HepG2 (cell line): ENCODE results near the gene DCLK1. TPM values are rescaled to one million over a fixed set of nuclear protein-coding genes. Genes with fewer than 3 reads are reported as not detected.

ENCODE experiments used
- ATAC-seq: fragments of 200-7000 bp; cut with Tn5 transposase; 3 replicates; pipeline ENCODE4 v1.9.1; 2020; ENCODE audit warnings: mild to moderate bottlenecking, moderate library complexity
- BruUV-seq: library from RNA; stranded (reverse); fragments of 400-500 nt; replicated peaks from 2 replicates; lab custom pipeline; 2021; lab: Mats Ljungman, UMichigan
- CTCF ChIA-PET: fragments of 300-600 bp; formaldehyde crosslinking; extraction: SDS; loops from one replicate; lab custom pipeline; 2021; ENCODE audit warnings: low total read pairs, inconsistent platforms, low intra/inter-chr PET ratio; lab: Yijun Ruan, JAX
- POLR2A ChIA-PET: fragments of 350-600 bp; sonication (Branson Sonifier 250); formaldehyde crosslinking; loops from one replicate; lab custom pipeline; 2020; ENCODE audit warnings: antibody characterized with exemption, inconsistent platforms; lab: Yijun Ruan, JAX
- DNase-seq: peaks from one replicate; pipeline ENCODE4 v3.0.0-alpha.2; 2015; ENCODE audit warnings: low spot score
- FAIRE-seq: peaks from 3 replicates; lab custom pipeline; 2011; peaks lifted over from hg19 to GRCh38; lab: Jason Lieb, UNC
- H2AFZ ChIP-seq: one replicate; pipeline ENCODE4 v1.6.1; 2011; ENCODE audit warnings: low read length, inconsistent platforms
- H3K27ac ChIP-seq: fragments of 300-600 bp; 3 replicates; pipeline ENCODE4 v1.8.0; 2011; ENCODE audit warnings: mixed run types, mild to moderate bottlenecking, mixed read lengths, low read length, inconsistent platforms; ENCODE audit not compliant: insufficient read depth; ENCODE audit errors: extremely low read length
- H3K27me3 ChIP-seq, 2 experiments: fragments of 200-600 bp in 1 of 2; 2 replicates in 1 of 2; 3 replicates in 1 of 2; pipeline versions ENCODE4 v1.6.0 to v1.8.0; 2011; ENCODE audit warnings: low read length in 2 of 2, mild to moderate bottlenecking in 2 of 2, moderate library complexity in 2 of 2, inconsistent platforms in 1 of 2; ENCODE audit not compliant: insufficient read depth in 2 of 2, control insufficient read depth in 1 of 2
- H3K36me3 ChIP-seq, 2 experiments: fragments of 200-600 bp in 1 of 2; replicated peaks in 1 of 2; 2 replicates in 1 of 2; 3 replicates in 1 of 2; pipeline versions ENCODE4 v1.5.1 to v1.8.0; 2011; ENCODE audit warnings: low read length in 2 of 2, inconsistent platforms in 1 of 2; ENCODE audit not compliant: insufficient read depth in 2 of 2, control insufficient read depth in 1 of 2
- H3K4me1 ChIP-seq: 2 replicates; pipeline ENCODE4 v1.5.1; 2012; ENCODE audit warnings: low read length, inconsistent platforms; ENCODE audit not compliant: insufficient read depth
- H3K4me2 ChIP-seq: 2 replicates; pipeline ENCODE4 v1.6.0; 2011; ENCODE audit warnings: low read depth, low read length, inconsistent platforms
- H3K4me3 ChIP-seq, 3 experiments: fragments of 200-600 bp in 1 of 3; sonication (generic), shearing (Covaris generic) in 1 of 3; replicated peaks in 1 of 3; 2 replicates each; pipeline ENCODE4 v1.5.1; 2011 to 2016; ENCODE audit warnings: low read length in 3 of 3, inconsistent platforms in 2 of 3, low read depth in 2 of 3, mild to moderate bottlenecking in 2 of 3, control low read depth in 1 of 3, mixed read lengths in 1 of 3; ENCODE audit not compliant: insufficient read depth in 1 of 3
- H3K79me2 ChIP-seq: one replicate; pipeline ENCODE4 v1.6.1; 2011; ENCODE audit warnings: low read length, inconsistent platforms; ENCODE audit not compliant: insufficient read depth
- H3K9ac ChIP-seq: 2 replicates; pipeline ENCODE4 v1.6.0; 2011; ENCODE audit warnings: mild to moderate bottlenecking, low read depth, low read length, inconsistent platforms; ENCODE audit not compliant: insufficient read depth
- H3K9me3 ChIP-seq: 2 replicates; pipeline ENCODE4 v1.5.1; 2012; ENCODE audit warnings: mild to moderate bottlenecking, low read length
- H4K20me1 ChIP-seq: 2 replicates; pipeline ENCODE4 v1.6.0; 2011; ENCODE audit warnings: inconsistent platforms, mild to moderate bottlenecking, low read length, moderate library complexity; ENCODE audit not compliant: insufficient read depth
- NCOA5 ChIP-seq: sonication (generic); formaldehyde crosslinking; IDR thresholded peaks from 2 replicates; pipeline ENCODE4 v1.4.0; 2020; ENCODE audit warnings: missing genetic modification reagents
- NFE2 ChIP-seq: sonication (generic); formaldehyde crosslinking; IDR thresholded peaks from 2 replicates; pipeline ENCODE4 v1.4.0; 2020; ENCODE audit warnings: missing genetic modification reagents
- NR0B2 ChIP-seq: sonication (generic); formaldehyde crosslinking; IDR thresholded peaks from 2 replicates; pipeline ENCODE4 v1.4.0; 2020; ENCODE audit warnings: mild to moderate bottlenecking, missing genetic modification reagents
- NR2F1 ChIP-seq, 2 experiments: fragments of 450-650 bp in 1 of 2; formaldehyde crosslinking in 1 of 2; IDR thresholded peaks; 2 replicates each; pipeline versions ENCODE4 v1.5.0 to v1.6.1; 2016 to 2020; ENCODE audit warnings: mild to moderate bottlenecking in 1 of 2, missing compliant biosample characterization in 1 of 2, missing genetic modification reagents in 1 of 2, moderate library complexity in 1 of 2
- RARA ChIP-seq: IDR thresholded peaks from 2 replicates; pipeline ENCODE4 v1.6.1; 2016; ENCODE audit warnings: missing genetic modification reagents, missing compliant biosample characterization
- ZNF101 ChIP-seq: sonication (generic); formaldehyde crosslinking; IDR thresholded peaks from 2 replicates; pipeline ENCODE4 v1.4.0; 2020; ENCODE audit warnings: mild to moderate bottlenecking, low read depth, missing genetic modification reagents, borderline replicate concordance
- ZNF124 ChIP-seq: sonication (generic); formaldehyde crosslinking; IDR thresholded peaks from 2 replicates; pipeline ENCODE4 v1.4.0; 2020; ENCODE audit warnings: missing genetic modification reagents
- ZNF142 ChIP-seq: sonication (generic); formaldehyde crosslinking; IDR thresholded peaks from 2 replicates; pipeline ENCODE4 v1.4.0; 2020; ENCODE audit warnings: missing genetic modification reagents
- ZNF263 ChIP-seq: sonication (generic); formaldehyde crosslinking; IDR thresholded peaks from 2 replicates; pipeline ENCODE4 v1.4.0; 2020; ENCODE audit warnings: missing genetic modification reagents
- ZNF616 ChIP-seq: sonication (generic); formaldehyde crosslinking; IDR thresholded peaks from 2 replicates; pipeline ENCODE4 v1.5.0; 2020; ENCODE audit warnings: low read depth, mild to moderate bottlenecking, missing genetic modification reagents
- ZNF772 ChIP-seq: sonication (generic); formaldehyde crosslinking; IDR thresholded peaks from 2 replicates; pipeline ENCODE4 v1.5.0; 2020; ENCODE audit warnings: mild to moderate bottlenecking, missing genetic modification reagents
- WGBS: methylation state at CpG from one replicate; pipeline ENCODE4 v1.1.6; 2017; ENCODE audit warnings: low lambda C conversion rate; 5-methylcytosine and 5-hydroxymethylcytosine counted together
- in situ Hi-C: cut with HindIII; loops from 2 replicates; pipeline ENCODE4 v1.10.0; 2017; ENCODE audit warnings: low pct_unique_long_range_greater_than_20kb; ENCODE audit not compliant: extremely low pct_ligation_motif_present
- intact Hi-C: fragments of 100-400 bp; cut with micrococcal nuclease; formaldehyde crosslinking; loops from one replicate; pipeline ENCODE4 v1.10.0; 2022; ENCODE audit not compliant: unreplicated experiment
- polyA plus RNA-seq, 8 experiments: library from polyadenylated mRNA; depleted of rRNA in 3 of 8; stranded (reverse) in 7 of 8; unstranded in 1 of 8; fragments of >200 nt; fragmentation: Illumina TruSeq in 4 of 8; extraction: Trizol in 4 of 8; gene quantifications; 2 replicates each; pipeline versions ENCODE4 v1.2.1 to v1.2.3, GENCODE V29; 2011 to 2016; ENCODE audit warnings: low read depth in 4 of 8, missing spikeins in 1 of 8, mixed read lengths in 1 of 8; ENCODE audit not compliant: insufficient read depth in 1 of 8
- total RNA-seq, 5 experiments: library from RNA; depleted of rRNA; stranded (reverse); fragments of >200 nt; fragmentation: Illumina TruSeq; extraction: Trizol; gene quantifications; 2 replicates each; pipeline ENCODE4 v1.2.3, GENCODE V29; 2016; ENCODE audit warnings: low read depth in 1 of 5
- TF ChIP-seq, protein P1 (sequence below): sonication (generic); formaldehyde crosslinking; IDR thresholded peaks from 2 replicates; pipeline ENCODE4 v1.4.0; 2020; ENCODE audit warnings: missing genetic modification reagents

DCLK1 gene
- total and polyA plus RNA-seq, 2 of the 13 experiments (the other 11 are each of a cell fraction or from before 2014, with no cell fraction given) = not detected

DNA sequence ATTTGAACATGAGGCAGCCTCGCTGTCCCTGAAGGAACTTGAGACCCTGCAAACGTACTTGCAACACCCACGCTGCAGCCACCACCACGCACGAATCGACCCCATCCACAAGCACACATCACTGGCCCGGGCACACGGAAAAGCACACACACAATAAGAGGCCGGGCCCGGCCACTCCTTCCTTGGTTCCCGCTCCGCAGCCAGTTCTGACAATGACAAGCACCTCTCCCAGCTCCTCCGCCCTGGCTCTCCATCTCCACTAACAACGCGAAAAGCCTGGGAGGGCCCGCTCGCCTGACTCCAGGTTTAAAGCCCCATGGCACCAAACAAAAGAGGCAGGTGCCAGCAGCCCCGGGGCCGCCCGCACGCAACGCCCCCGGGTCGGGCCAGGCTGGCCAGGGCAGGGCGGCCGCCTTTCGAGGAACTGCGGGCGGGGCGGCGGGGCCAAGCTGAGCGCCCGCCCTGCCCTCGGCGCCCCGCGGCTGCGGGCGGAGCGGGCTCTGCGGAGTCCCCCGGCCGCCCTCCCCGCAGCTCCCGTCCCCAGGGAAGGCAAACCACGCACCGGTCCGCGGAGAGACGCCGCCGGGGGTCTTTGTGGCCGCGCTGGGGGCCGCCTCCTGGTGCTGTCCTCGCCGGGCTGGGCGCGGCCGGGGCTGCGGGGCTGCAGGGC, 495 bp downstream of the DCLK1 start (continued):
- TF ChIP-seq ZNF142 (CRISPR knock-in tag) (no peak), ZNF616 (CRISPR knock-in tag) (no peak), ZNF263 (CRISPR knock-in tag) (no peak), NCOA5 (CRISPR knock-in tag) (no peak), NFE2 (CRISPR knock-in tag) (no peak)

DNA sequence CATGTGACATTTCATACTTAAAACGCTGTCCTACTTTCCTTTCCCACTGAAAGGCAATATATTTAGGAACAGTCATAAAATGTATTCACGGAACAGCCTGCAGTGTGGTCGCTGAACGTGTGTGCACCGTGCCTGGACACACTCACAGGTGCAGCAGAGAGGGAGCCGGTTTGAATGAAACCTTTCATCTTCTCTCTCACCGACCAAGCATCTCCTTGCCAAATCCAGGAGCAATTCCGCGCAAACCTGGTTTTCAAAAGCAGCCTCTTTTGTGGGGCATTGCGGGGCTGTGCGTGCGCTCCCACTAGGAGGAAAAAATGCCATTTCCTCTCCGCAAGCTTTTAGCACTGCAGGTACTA, 1.0 kb downstream of the DCLK1 start:
- BruUV-seq = no TSS peak
- peaks cover 2 to 28% of the 10 kb centered on the region in 2 experiments; a peak in 3 of 5 replicates for H3K27me3 ChIP-seq
- H3K36me3 ChIP-seq = no peaks in the 10 kb centered on the region
- no peak overlapping the region for H3K27ac ChIP-seq
- intact Hi-C loops = loop anchor here (1.0 kb wide), 1 partner anchor 24 kb away; no protein-coding TSS in a partner anchor
- WGBS = 22% methylated on average over 13 of the region's 13 CpGs
- ATAC-seq (no peak), DNase-seq (no peak), FAIRE-seq (no peak)
- no peak overlapping the region for H2AFZ ChIP-seq
- CTCF ChIA-PET = no interaction called here
- no peak overlapping the region for H3K4me2 ChIP-seq
- no peaks in the 10 kb centered on the region for H3K9me3 ChIP-seq
- in situ Hi-C loops = no loop called here
- H3K79me2 ChIP-seq = no peaks in the 10 kb centered on the region
- no peaks in the 10 kb centered on the region for H4K20me1 ChIP-seq
- no peaks in the 10 kb centered on the region for H3K4me1 ChIP-seq
- no peak overlapping the region for H3K4me3 ChIP-seq
- no peak overlapping the region for H3K9ac ChIP-seq
- POLR2A ChIA-PET = no interaction called here
- TF ChIP-seq NR0B2 (CRISPR knock-in tag) = no peak
- TF ChIP-seq ZNF124 (CRISPR knock-in tag) = no peak
- TF ChIP-seq, protein P1, sequence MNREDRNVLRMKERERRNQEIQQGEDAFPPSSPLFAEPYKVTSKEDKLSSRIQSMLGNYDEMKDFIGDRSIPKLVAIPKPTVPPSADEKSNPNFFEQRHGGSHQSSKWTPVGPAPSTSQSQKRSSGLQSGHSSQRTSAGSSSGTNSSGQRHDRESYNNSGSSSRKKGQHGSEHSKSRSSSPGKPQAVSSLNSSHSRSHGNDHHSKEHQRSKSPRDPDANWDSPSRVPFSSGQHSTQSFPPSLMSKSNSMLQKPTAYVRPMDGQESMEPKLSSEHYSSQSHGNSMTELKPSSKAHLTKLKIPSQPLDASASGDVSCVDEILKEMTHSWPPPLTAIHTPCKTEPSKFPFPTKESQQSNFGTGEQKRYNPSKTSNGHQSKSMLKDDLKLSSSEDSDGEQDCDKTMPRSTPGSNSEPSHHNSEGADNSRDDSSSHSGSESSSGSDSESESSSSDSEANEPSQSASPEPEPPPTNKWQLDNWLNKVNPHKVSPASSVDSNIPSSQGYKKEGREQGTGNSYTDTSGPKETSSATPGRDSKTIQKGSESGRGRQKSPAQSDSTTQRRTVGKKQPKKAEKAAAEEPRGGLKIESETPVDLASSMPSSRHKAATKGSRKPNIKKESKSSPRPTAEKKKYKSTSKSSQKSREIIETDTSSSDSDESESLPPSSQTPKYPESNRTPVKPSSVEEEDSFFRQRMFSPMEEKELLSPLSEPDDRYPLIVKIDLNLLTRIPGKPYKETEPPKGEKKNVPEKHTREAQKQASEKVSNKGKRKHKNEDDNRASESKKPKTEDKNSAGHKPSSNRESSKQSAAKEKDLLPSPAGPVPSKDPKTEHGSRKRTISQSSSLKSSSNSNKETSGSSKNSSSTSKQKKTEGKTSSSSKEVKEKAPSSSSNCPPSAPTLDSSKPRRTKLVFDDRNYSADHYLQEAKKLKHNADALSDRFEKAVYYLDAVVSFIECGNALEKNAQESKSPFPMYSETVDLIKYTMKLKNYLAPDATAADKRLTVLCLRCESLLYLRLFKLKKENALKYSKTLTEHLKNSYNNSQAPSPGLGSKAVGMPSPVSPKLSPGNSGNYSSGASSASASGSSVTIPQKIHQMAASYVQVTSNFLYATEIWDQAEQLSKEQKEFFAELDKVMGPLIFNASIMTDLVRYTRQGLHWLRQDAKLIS (CRISPR knock-in tag) = no peak
- no peak for TF ChIP-seq RARA
- TF ChIP-seq ZNF101 (CRISPR knock-in tag) = no peak
- TF ChIP-seq ZNF772 (CRISPR knock-in tag) = no peak
- no peak for TF ChIP-seq NR2F1 (CRISPR knock-in tag; IDR thresholded peaks at IDR 0.05)
